HL-60 (cell line): Measurements from ENCODE around the gene PER1.

ENCODE experiments used
- DNase-seq, 2 experiments: peaks; one replicate each; pipeline ENCODE4 v3.0.0-alpha.2; 2010 to 2020; ENCODE audit warnings: low read depth in 1 of 2, low spot score in 1 of 2
- H3K27ac ChIP-seq: fragments of 250-450 bp; sonication (Bioruptor Pico); replicated peaks from 2 replicates; pipeline ENCODE4 v1.5.1; 2020; ENCODE audit warnings: mild to moderate bottlenecking, moderate library complexity
- H3K27me3 ChIP-seq: fragments of 250-450 bp; sonication (Bioruptor Pico); 2 replicates; pipeline ENCODE4 v1.5.1; 2021; ENCODE audit warnings: mild to moderate bottlenecking, moderate library complexity; ENCODE audit not compliant: insufficient read depth, poor library complexity, severe bottlenecking
- H3K4me3 ChIP-seq: replicated peaks from 2 replicates; pipeline ENCODE4 v1.5.1; 2011; ENCODE audit warnings: mild to moderate bottlenecking, control low read depth, low read length; ENCODE audit not compliant: insufficient read depth
- CTCF ChIP-seq: IDR thresholded peaks from one replicate; pipeline ENCODE4 v1.5.1; 2011; ENCODE audit warnings: low read length, control low read depth, inconsistent platforms; ENCODE audit not compliant: insufficient read depth
- GABPA ChIP-seq: IDR thresholded peaks from 2 replicates; pipeline ENCODE4 v1.6.1; 2012; ENCODE audit warnings: low read depth
- POLR2AphosphoS5 ChIP-seq: IDR thresholded peaks from 2 replicates; pipeline ENCODE4 v1.6.1; 2012; ENCODE audit warnings: low read depth
- REST ChIP-seq: IDR thresholded peaks from 2 replicates; pipeline ENCODE4 v1.6.1; 2012; ENCODE audit warnings: low read depth; ENCODE audit not compliant: insufficient replicate concordance
- SPI1 ChIP-seq: IDR thresholded peaks from 2 replicates; pipeline ENCODE4 v1.6.1; 2012; ENCODE audit warnings: low read depth, mild to moderate bottlenecking, borderline replicate concordance

Gene PER1

GRCh38 chr17:8101721-8102120 lies 50.5 kb downstream of the PER1 start:
- no peak for DNase-seq
- H3K27me3 ChIP-seq = no peaks in the 10 kb centered on the region
- TF ChIP-seq SPI1 = no peak
- TF ChIP-seq GABPA = no peak
- no peak for TF ChIP-seq CTCF
- no peak for TF ChIP-seq REST
- no peak for TF ChIP-seq POLR2AphosphoS5
- H3K4me3 ChIP-seq = no peak overlapping the region
- no peak overlapping the region for H3K27ac ChIP-seq

GRCh38 chr17:8100763-8101162 lies 51.4 kb downstream of the PER1 start:
- no peaks in the 10 kb centered on the region for H3K27me3 ChIP-seq
- H3K27ac ChIP-seq = no peak overlapping the region
- TF ChIP-seq POLR2AphosphoS5 = no peak
- no peak overlapping the region for H3K4me3 ChIP-seq
- DNase-seq = no peak

GRCh38 chr17:8100111-8100510 lies 52.1 kb downstream of the PER1 start:
- DNase-seq = no peak
- H3K27me3 ChIP-seq = no peaks in the 10 kb centered on the region
- no peak for TF ChIP-seq GABPA
- no peak for TF ChIP-seq CTCF
- no peak for TF ChIP-seq SPI1
- no peak for TF ChIP-seq POLR2AphosphoS5
- TF ChIP-seq REST = no peak
- H3K27ac ChIP-seq = no peak overlapping the region
- no peak overlapping the region for H3K4me3 ChIP-seq

GRCh38 chr17:8096541-8096940 lies 55.7 kb downstream of the PER1 start:
- no peaks in the 10 kb centered on the region for H3K27me3 ChIP-seq

More at GRCh38 chr17:8096541-8096940, 55.7 kb downstream of the PER1 start:
- no peak overlapping the region for H3K27ac ChIP-seq
- no peak overlapping the region for H3K4me3 ChIP-seq
- TF ChIP-seq CTCF (no peak), REST (no peak), SPI1 (no peak), POLR2AphosphoS5 (no peak), GABPA (no peak)
- no peak for DNase-seq
